LNCAP (cell line): Measurements from ENCODE around the gene SMYD3.

ENCODE experiments used
- CTCF ChIP-seq: fragments of 450-650 bp; IDR thresholded peaks from 2 replicates; pipeline ENCODE4 v1.5.1; 2017; ENCODE audit warnings: mild to moderate bottlenecking

SMYD3 gene

GRCh38 chr1:246483569-246483933 is 23.5 kb downstream of the SMYD3 start:
- TF ChIP-seq CTCF = no peak

- TF ChIP-seq CTCF = no peak
Measured at GRCh38 chr1:246482805-246483568, 24.1 kb downstream of the SMYD3 start.

- no peak for TF ChIP-seq CTCF
Measured at GRCh38 chr1:246479061-246479460, 28.0 kb downstream of the SMYD3 start.

- TF ChIP-seq CTCF = no peak
Measured at GRCh38 chr1:246477634-246478033, 29.4 kb downstream of the SMYD3 start.

- no peak for TF ChIP-seq CTCF
Measured at GRCh38 chr1:246476771-246477170, 30.3 kb downstream of the SMYD3 start.

- TF ChIP-seq CTCF = no peak
Measured at GRCh38 chr1:246471688-246472087, 35.4 kb downstream of the SMYD3 start.

GRCh38 chr1:246470585-246470984 is 36.5 kb downstream of the SMYD3 start:
- TF ChIP-seq CTCF = no peak

- no peak for TF ChIP-seq CTCF
Measured at GRCh38 chr1:246462986-246463385, 44.1 kb downstream of the SMYD3 start.
